Measurements from ENCODE around the gene ATXN7L2. TPM values are rescaled to one million over a fixed set of nuclear protein-coding genes. Genes with fewer than 3 reads are reported as not detected.

Gene ATXN7L2
- total and polyA plus RNA-seq, 2 of the 8 experiments (the other 6 are each of a cell fraction or from before 2014, with no cell fraction given) = 8.1 to 9.3 TPM

DNA sequence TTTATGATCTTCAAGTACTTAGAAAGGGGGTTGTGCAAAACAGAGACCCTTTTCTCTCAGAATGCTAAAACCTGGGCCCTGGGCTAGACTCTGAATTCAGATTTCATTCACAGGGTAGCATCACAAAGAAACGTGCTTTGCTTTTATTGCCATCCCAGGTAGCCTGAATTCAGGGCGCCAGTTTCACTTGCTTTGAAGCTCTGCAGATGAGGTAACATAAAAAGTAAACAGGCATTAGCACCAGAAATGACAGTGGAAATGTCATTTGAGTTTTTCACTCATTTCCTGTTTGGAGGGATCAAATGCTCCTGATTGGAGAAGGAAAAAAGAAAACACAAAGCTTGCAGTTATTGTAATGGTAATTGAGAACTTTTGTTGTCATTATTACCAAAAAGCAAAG, 14.8 kb upstream of the ATXN7L2 start (continued):
- TF ChIP-seq, protein P1, sequence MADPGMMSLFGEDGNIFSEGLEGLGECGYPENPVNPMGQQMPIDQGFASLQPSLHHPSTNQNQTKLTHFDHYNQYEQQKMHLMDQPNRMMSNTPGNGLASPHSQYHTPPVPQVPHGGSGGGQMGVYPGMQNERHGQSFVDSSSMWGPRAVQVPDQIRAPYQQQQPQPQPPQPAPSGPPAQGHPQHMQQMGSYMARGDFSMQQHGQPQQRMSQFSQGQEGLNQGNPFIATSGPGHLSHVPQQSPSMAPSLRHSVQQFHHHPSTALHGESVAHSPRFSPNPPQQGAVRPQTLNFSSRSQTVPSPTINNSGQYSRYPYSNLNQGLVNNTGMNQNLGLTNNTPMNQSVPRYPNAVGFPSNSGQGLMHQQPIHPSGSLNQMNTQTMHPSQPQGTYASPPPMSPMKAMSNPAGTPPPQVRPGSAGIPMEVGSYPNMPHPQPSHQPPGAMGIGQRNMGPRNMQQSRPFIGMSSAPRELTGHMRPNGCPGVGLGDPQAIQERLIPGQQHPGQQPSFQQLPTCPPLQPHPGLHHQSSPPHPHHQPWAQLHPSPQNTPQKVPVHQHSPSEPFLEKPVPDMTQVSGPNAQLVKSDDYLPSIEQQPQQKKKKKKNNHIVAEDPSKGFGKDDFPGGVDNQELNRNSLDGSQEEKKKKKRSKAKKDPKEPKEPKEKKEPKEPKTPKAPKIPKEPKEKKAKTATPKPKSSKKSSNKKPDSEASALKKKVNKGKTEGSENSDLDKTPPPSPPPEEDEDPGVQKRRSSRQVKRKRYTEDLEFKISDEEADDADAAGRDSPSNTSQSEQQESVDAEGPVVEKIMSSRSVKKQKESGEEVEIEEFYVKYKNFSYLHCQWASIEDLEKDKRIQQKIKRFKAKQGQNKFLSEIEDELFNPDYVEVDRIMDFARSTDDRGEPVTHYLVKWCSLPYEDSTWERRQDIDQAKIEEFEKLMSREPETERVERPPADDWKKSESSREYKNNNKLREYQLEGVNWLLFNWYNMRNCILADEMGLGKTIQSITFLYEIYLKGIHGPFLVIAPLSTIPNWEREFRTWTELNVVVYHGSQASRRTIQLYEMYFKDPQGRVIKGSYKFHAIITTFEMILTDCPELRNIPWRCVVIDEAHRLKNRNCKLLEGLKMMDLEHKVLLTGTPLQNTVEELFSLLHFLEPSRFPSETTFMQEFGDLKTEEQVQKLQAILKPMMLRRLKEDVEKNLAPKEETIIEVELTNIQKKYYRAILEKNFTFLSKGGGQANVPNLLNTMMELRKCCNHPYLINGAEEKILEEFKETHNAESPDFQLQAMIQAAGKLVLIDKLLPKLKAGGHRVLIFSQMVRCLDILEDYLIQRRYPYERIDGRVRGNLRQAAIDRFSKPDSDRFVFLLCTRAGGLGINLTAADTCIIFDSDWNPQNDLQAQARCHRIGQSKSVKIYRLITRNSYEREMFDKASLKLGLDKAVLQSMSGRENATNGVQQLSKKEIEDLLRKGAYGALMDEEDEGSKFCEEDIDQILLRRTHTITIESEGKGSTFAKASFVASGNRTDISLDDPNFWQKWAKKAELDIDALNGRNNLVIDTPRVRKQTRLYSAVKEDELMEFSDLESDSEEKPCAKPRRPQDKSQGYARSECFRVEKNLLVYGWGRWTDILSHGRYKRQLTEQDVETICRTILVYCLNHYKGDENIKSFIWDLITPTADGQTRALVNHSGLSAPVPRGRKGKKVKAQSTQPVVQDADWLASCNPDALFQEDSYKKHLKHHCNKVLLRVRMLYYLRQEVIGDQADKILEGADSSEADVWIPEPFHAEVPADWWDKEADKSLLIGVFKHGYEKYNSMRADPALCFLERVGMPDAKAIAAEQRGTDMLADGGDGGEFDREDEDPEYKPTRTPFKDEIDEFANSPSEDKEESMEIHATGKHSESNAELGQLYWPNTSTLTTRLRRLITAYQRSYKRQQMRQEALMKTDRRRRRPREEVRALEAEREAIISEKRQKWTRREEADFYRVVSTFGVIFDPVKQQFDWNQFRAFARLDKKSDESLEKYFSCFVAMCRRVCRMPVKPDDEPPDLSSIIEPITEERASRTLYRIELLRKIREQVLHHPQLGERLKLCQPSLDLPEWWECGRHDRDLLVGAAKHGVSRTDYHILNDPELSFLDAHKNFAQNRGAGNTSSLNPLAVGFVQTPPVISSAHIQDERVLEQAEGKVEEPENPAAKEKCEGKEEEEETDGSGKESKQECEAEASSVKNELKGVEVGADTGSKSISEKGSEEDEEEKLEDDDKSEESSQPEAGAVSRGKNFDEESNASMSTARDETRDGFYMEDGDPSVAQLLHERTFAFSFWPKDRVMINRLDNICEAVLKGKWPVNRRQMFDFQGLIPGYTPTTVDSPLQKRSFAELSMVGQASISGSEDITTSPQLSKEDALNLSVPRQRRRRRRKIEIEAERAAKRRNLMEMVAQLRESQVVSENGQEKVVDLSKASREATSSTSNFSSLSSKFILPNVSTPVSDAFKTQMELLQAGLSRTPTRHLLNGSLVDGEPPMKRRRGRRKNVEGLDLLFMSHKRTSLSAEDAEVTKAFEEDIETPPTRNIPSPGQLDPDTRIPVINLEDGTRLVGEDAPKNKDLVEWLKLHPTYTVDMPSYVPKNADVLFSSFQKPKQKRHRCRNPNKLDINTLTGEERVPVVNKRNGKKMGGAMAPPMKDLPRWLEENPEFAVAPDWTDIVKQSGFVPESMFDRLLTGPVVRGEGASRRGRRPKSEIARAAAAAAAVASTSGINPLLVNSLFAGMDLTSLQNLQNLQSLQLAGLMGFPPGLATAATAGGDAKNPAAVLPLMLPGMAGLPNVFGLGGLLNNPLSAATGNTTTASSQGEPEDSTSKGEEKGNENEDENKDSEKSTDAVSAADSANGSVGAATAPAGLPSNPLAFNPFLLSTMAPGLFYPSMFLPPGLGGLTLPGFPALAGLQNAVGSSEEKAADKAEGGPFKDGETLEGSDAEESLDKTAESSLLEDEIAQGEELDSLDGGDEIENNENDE (IDR thresholded peaks at IDR 0.05; ENCODE audit: insufficient replicate concordance, low read length) = no peak
- TF ChIP-seq MAFK (IDR thresholded peaks at IDR 0.05; ENCODE audit: low read depth, low read length) = no peak
- no peak for TF ChIP-seq SUZ12 (IDR thresholded peaks at IDR 0.05; ENCODE audit: low read length)
- TF ChIP-seq SRF (IDR thresholded peaks at IDR 0.05; ENCODE audit: low read depth, low read length) = no peak
- no peak for TF ChIP-seq HDAC6 (IDR thresholded peaks at IDR 0.05; ENCODE audit: low read depth, low read length)
- no peak for TF ChIP-seq CREB1 (IDR thresholded peaks at IDR 0.05)
